Astrocyte (in vitro differentiated cells and primary cell): ENCODE measurements around the gene PLCL2.

Experiments
- EZH2 ChIP-seq: IDR thresholded peaks from 2 replicates; pipeline ENCODE4 v1.6.1; 2012; ENCODE audit warnings: mild to moderate bottlenecking, low read length, inconsistent platforms; ENCODE audit not compliant: insufficient read depth
- TF ChIP-seq, protein P1 (sequence below): IDR thresholded peaks from 2 replicates; pipeline ENCODE4 v1.5.1; 2011; ENCODE audit warnings: low read depth, mild to moderate bottlenecking, inconsistent platforms, low read length, moderate library complexity; ENCODE audit not compliant: insufficient read depth

- TF ChIP-seq, protein P1, sequence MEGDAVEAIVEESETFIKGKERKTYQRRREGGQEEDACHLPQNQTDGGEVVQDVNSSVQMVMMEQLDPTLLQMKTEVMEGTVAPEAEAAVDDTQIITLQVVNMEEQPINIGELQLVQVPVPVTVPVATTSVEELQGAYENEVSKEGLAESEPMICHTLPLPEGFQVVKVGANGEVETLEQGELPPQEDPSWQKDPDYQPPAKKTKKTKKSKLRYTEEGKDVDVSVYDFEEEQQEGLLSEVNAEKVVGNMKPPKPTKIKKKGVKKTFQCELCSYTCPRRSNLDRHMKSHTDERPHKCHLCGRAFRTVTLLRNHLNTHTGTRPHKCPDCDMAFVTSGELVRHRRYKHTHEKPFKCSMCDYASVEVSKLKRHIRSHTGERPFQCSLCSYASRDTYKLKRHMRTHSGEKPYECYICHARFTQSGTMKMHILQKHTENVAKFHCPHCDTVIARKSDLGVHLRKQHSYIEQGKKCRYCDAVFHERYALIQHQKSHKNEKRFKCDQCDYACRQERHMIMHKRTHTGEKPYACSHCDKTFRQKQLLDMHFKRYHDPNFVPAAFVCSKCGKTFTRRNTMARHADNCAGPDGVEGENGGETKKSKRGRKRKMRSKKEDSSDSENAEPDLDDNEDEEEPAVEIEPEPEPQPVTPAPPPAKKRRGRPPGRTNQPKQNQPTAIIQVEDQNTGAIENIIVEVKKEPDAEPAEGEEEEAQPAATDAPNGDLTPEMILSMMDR, result no peak
- no peak for TF ChIP-seq EZH2
These were observed 1.1 kb upstream of the PLCL2 start for GRCh38 chr3:16883723-16884083.
